GM19468 (cell line): ENCODE results near the gene ACY1.

Experiments used
- ATAC-seq: cut with Tn5 transposase; IDR thresholded peaks from one replicate; pipeline ENCODE4 v1.9.1; 2021; ENCODE audit warnings: mild to moderate bottlenecking, moderate library complexity, moderate number of reproducible peaks; ENCODE audit not compliant: unreplicated experiment; ENCODE audit errors: extremely low read depth

Gene ACY1

DNA sequence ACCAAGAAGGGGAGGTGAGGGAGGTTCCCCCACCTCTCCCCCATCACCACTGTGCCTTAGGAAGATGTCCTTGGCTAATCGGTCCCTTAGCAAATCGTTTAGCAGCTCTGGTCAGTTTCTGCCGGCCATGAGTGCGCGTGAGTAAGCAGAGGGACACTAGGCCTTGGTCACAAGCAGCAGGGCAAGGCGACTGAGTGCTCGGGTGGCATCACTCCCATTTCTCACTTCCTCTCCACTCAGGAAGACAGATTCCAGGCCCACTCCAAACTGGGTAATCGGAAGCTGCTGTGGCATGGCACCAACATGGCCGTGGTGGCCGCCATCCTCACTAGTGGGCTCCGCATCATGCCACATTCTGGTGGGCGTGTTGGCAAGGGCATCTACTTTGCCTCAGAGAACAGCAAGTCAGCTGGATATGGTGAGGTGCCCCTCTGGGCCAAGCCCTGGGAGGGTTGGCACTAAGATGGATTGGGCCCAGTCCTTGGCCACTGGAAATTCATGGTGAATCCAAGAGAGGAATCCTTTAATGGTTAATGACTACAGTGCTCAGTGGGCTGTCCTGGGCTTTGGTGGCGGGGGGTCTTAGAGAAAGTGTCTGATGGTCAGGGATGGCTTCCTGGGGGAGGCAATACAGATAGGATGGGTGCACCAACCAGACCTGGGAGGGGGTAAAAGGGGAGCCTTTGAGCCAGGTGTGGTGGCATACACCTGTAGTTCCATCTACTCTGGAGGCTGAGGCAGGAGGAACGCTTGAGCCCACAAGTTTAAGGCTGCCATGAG is 37.2 kb upstream of the ACY1 start:
- no peak for ATAC-seq

DNA sequence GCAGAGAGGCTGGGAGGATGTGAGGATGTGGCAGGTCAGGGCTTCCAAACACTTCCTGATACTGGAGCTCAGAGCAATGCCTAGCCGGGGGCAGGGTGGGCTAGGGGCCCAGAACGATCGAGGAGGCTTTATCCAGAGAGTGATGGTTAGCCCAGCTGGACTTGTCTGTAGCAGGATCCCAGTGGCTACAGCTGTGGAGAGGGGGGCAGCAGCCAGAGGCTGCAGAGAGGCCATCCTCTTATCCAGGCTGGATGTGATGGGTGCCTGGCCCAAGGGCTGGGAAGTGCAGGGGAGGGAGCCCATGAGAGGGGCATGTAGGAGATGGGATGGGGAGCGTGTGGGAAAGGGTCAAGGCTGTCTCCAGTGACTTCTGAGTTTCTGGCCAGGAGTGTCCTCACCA is 36.5 kb upstream of the ACY1 start:
- ATAC-seq, result no peak

DNA sequence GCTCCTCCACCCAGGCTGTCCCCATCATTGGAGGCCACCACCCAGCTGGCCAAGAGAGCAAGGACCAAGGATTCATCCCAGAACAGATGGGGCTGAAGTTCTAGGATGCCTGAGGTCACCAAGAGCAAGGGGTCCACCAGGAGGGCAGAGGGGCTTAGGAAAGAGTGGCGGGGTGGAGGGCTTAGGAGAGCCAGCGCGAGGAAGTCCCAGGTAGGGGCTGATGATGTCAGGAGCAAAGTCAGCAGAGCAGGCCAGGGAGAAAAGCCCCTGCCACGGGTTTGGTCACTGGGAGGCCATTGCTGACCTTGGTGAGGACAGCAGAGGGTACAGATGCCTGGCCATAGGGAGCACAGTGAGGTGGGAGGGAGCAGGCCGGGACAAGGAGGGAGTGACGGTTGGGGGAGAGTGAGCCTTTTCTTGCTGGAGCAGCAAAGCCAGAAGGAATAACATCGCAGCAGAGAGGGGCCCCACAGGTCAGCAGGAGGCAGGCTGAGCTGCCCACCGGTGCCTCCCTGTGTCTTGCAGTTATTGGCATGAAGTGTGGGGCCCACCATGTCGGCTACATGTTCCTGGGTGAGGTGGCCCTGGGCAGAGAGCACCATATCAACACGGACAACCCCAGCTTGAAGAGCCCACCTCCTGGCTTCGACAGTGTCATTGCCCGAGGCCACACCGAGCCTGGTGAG is 36.0 kb upstream of the ACY1 start:
- no peak for ATAC-seq

DNA sequence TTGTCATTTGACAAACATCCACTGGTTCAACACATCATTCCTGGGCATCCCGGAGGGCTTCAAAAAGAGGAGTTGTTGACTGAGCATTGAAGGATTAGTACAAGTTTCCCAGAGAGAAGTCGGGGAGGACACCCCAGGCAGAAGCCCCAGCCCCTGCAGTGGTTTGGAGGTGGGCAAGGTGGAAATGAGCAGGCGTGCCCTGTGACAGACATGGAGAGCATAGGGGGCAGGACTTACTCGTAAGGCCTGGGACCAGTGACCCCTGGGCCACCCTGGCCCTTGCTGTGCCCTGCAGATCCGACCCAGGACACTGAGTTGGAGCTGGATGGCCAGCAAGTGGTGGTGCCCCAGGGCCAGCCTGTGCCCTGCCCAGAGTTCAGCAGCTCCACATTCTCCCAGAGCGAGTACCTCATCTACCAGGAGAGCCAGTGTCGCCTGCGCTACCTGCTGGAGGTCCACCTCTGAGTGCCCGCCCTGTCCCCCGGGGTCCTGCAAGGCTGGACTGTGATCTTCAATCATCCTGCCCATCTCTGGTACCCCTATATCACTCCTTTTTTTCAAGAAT is 35.2 kb upstream of the ACY1 start:
- ATAC-seq, result no peak

DNA sequence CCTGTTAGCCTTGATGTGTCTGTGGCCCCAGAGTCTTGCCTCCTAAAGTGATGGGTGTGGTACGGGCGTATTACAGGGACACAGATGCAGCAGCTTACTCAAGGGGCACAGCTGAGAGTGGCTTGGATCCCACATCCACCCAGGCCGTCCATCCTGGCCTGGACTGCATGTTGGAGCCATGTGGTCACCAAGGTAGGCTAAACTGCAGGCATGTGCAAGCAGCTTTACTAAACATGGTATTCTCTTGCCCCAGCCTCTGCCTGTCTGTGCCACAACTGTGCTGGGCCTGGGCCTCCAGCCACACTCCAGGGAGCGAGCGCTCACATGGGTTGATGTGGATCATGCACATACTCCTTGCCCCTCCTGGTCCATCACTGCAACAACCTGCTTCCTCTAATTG is 34.2 kb upstream of the ACY1 start:
- ATAC-seq, result no peak

DNA sequence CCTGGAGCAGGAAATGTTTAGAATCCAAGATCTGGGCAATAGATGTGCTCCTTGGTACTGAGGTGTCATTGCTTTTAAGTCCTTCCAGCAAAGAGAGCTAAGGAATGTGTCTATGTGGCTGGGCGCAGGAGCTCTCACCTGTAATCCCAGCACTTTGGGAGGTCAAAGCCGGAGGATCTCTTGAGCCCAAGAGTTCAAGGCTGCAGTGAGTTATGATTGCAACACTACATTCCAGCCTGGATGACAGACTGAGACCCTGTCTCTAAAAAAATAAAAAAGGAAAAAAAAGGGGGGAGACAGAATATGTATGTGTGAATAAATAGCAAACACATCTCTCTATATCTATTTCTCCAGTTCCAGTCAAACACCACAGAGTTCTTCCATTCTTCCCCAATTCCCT is 32.4 kb upstream of the ACY1 start:
- ATAC-seq, result no peak

DNA sequence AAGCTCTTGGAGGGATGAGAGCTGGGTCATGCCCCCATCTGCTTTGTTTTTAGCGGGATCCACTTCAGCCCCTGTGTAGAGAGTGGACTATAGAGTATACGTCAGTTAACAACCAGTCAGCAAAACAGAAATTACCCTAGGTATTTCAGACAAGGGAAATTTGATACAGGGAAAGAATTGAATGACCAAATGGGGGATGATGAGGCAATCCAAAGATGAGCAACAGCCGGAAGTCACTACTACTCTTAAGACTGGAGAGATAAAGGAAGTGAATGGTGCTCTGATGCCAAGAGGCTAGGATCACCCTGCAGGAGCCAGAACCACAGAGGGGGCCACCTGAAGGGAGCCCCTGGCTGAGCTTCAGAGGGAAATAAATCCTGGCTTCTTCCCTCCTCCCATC is 29.9 kb upstream of the ACY1 start:
- no peak for ATAC-seq

DNA sequence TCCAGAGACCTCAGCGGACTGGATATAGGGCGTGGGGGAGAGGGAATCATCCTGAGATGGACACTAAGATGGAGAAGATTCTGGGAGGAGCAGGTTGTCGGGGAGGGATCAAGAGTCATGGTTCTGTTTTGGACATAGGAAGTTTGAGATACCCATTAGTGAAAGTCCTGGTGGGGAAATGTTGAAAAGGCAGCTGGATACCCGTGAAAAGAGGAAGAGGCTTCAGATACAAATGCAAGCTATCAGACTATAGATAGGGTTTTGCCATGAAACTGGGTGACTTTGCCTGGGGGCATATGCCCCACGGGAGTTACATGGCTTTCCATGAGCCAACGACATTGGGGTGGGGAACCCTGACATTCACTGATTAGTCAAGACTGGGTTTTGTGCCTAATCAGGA is 29.2 kb upstream of the ACY1 start:
- no peak for ATAC-seq

DNA sequence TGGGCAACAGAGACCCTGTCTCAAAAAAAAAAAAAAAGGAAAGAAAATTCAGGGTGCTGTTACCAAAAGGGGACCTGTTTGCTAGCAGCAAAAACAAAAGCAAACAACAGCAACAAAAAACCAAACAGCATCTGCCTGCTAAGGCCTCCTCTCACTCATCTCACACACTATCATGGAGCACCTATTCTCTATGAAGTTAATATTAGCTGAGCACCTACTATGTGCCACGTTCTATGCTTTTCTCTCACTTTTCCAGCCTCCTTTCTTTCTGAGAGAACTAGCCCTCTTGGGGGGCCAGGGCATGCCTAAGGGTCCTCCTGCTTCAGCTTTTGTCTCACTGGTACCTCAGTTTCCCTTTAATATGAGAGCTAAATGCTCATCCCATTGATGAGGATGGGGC is 28.6 kb upstream of the ACY1 start:
- no peak for ATAC-seq

DNA sequence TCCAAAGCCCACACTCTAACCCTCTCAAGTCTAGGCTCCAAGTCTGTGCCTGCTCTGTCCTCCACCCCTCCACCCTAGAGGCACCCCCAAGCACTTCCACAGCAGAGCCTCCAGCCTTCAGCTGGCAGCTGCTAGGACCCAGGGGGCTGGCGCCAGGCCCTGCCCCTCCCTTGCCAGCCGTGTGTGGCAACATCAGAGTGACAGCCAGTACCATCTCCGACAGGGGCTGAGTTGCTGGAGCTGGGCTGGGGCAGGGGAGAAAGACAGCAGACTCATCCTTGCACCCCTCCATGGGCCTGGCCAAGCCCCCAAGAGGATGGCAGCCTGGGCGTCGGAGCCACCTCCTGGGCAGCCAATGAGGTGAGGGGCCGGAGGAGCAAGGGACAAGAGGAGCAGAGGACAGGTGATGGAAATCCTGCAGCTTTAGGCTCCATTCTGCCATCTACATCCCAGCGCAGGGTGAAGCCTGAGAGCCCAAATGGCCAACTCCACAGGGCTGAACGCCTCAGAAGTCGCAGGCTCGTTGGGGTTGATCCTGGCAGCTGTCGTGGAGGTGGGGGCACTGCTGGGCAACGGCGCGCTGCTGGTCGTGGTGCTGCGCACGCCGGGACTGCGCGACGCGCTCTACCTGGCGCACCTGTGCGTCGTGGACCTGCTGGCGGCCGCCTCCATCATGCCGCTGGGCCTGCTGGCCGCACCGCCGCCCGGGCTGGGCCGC is 28.0 kb upstream of the ACY1 start, which contains the start of gene GPR62:
TSS of gene GPR62 (plus strand) at position 207 of the 718 bp plus-strand sequence. CDS start at position 479, 272 bp downstream.
- no peak for ATAC-seq

DNA sequence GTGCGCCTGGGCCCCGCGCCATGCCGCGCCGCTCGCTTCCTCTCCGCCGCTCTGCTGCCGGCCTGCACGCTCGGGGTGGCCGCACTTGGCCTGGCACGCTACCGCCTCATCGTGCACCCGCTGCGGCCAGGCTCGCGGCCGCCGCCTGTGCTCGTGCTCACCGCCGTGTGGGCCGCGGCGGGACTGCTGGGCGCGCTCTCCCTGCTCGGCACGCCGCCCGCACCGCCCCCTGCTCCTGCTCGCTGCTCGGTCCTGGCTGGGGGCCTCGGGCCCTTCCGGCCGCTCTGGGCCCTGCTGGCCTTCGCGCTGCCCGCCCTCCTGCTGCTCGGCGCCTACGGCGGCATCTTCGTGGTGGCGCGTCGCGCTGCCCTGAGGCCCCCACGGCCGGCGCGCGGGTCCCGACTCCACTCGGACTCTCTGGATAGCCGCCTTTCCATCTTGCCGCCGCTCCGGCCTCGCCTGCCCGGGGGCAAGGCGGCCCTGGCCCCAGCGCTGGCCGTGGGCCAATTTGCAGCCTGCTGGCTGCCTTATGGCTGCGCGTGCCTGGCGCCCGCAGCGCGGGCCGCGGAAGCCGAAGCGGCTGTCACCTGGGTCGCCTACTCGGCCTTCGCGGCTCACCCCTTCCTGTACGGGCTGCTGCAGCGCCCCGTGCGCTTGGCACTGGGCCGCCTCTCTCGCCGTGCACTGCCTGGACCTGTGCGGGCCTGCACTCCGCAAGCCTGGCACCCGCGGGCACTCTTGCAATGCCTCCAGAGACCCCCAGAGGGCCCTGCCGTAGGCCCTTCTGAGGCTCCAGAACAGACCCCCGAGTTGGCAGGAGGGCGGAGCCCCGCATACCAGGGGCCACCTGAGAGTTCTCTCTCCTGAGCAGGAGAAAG is 27.2 kb upstream of the ACY1 start:
- no peak for ATAC-seq

DNA sequence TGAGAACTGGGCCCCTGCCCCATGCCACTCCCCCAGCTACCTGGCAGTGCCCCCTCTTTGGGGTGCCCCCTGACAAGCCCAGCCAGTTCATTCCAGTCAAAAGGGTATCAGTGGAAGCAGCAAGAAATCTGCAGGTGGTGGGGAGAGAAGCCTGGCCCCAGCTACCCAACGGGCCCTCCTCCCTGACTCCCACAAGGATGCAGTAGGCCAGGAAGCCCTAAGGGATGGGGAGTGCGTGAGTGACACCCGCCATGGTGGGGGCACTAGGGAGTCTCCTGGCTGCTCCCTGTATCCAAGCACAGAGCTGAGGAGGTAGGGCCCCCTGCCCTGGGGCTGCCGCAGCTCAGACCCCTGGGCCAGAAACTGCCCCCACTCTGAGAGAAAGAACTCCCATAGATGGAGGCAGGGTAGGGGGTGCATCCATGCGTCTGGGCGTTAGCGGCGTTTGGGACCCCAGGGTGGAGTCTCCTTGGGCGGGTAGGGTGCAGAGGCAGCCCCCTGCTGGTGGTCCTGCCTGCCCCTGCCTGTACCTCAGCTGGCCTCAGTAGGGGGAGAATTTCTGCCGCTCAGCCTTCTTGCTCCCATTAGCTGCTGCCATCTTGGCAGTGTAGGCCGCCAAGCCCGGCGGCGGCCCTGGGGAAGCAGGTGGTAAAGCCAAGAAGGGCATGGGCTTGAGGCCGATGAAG is 25.7 kb upstream of the ACY1 start:
- ATAC-seq, result no peak

DNA sequence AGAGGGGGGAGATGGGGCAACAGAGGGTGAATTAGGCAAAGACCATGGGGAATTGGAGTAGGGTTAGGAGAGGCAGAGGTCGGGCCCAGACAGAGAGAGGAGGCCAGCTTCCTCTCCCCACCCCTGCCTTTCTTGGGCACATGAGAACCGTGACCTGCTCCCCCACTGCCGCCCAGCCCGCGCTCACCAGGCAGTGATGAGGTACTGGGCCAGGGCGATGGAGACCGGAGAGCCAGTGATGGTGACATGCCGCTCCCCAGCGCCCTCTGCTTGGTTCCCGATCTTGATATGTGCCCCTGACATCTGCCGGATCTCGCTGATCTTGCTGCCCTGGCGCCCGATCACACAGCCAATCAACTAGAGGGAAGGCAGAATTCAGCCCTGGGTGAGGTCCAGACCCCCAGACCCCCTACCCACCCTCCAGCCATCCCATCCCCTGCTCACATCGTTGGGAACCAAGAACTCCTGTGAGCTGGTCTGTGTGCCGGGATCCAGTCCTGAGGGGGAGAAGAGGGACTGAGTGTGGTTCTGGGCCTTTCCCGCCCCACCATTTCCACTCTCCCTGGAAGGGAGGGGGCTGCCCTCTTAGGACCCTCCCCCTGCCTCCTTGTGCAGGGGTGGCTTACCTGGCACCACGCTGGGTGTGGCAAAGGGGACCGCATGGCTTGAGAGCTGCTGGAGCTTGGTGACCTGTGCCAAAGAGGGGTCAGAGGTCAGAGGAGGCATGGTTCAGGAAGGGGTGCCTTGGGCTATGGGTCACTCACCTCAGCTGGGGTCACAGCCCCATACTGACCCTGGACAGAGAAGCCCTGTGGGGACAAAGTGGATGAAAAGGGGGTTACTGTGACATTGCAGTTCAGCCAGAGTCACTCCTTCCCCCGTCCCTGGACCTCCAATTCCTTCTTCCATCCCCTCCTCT is 24.5 kb upstream of the ACY1 start:
- no peak for ATAC-seq

DNA sequence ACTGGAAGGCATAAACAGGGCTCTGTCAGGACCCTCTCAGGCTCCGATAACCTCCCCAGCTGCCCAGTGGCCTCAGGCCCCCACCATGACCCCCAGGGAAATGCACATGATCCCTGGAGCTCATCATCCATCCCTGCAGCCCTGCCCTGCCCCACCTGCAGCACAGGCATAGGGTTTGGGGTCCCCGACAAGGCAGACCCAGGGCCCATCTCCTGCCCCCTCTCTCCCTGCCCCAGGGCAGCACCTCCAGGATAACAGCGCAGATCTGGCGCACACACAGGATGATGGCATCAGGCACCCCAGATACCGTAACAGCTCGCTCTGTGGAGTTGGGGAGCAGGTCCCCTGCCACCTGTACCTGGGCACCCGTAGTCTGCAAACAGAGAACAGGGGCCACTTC is 23.7 kb upstream of the ACY1 start:
- no peak for ATAC-seq

DNA sequence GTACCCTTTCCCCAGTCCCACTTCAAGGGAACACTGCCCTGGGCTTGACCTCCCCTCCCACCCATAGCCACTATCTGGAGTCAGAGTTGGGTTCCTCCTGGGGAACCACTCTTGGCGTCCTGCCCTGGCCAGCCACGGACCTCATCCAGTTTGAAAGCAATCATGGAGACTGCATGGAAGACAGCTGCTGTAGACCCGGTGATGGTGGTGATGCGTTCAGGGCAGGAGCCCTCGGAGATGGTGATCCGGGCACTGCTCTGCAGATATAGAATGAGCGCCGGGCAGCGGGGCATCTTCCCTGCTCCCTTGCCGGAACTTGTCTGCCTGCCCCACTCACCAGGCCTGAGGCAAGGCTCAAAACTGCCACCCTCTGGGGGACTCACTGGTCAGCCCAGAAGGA is 22.9 kb upstream of the ACY1 start:
- no peak for ATAC-seq

DNA sequence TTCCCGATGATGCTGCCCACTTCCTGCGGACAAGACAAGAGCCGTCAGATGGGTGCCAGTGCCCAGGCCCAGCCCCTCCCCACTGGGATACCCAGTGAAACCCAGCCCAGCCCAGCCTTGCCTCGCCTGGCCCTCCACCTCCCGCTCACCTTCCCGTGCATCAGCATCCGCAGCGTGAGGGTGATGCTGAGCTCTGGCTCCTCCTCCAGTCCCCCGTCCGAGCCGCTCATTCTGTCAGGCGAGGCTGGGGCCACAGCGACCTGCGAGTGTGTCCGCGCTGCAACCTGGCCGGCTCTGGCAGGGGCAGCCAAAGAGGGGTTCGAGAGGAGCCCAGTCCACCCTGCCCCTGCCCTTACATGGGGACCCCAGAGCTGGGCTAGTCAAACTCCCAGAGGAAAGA is 22.3 kb upstream of the ACY1 start:
- ATAC-seq, result no peak

DNA sequence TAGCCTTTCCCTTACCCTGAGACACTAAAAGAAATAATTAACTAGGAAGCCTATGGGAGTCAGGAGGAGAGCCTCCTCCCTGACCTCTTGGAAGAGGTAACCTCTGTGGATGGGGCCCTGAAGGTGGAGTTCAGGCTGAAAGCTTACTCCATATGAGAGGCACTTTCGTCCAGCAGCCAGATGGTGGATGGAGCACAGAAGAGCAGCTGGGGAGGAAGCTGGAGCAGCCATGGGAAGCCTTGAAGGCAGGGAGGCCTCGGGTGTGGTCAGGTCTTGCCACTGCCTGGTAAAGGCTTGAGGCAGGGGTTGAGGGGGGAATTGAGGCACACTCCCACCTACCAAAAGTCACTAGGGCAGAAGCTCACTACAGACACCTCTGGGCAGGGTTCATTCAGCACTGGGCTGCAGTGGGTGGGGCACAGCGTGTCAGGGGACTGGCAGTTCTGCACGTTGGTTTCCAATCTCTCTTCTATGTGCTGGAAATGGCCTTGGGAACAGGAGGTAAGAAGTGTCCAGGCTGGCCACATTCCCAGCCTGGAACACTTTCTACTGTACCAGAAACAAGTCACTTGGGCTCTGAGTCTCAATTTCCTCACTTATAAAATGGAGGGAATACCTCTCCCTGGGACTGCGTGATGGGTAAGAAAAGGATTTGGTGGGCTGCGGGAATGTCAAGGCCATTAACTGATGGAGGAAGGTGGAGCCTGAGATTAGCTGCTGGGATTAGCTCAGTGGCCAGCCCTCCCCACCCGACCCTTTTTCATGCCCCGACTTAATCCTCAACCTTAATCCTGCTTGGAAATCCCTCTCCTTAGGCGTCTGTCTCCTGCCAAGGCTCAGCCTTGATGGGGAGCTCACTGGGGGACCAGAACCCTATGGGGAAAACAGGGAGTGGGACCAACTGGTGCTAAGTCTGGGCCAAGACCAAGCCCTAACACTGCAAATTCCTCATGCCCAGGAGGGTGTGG is 21.4 kb upstream of the ACY1 start:
- no peak for ATAC-seq
